ENCODE data around the gene NDUFS2. TPM values are rescaled to one million over a fixed set of nuclear protein-coding genes. Genes with fewer than 3 reads are reported as not detected.
"Not testable (repeated sequence)": the region's sequence is repeated elsewhere in the genome, so short reads cannot be mapped to it uniquely, and the experiment has no call there.

Gene NDUFS2
- total RNA-seq, 1 donor from 2014 or later, result 113 TPM

DNA sequence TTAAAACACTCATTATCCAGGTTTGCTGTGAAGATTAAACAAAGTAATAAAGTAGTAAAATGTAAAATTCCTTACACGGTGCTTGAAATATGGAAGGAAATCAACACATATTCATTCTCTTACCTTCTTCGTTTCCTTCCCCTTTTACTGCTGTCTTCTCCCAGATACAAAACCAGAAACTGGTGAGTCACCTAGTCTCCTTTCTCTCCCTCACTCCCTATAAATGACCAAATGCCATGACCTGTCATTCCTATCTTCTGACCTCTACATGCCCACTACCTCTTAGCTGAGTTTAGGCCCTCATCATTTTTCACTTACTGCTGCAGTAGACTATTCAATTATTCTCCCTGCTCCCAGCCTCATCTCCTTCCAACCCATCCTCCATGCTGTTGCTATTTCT is 40.1 kb downstream of the NDUFS2 start:
- DNase-seq (ENCODE audit: extremely low read depth, low read depth, low spot score), result no peak

DNA sequence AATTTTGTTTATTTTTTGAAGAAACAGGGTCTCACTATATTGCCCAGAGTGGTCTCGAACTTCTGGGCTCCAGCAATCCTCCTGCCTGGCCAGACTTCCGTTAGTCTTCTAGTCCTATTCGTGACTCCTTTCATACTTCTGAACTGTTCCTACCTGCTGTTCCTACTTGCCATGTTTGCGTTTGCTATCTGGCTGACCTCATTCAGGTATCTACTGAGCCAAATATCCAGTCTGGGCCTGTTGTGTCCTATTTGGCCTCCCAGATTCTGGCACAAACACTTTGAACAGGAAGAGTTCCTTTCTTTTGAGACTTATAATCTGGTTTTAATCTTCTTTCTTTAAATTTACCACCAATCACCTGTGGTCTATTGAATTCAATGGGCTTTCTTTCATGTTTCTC is 42.7 kb downstream of the NDUFS2 start:
- no peak for DNase-seq (ENCODE audit: extremely low read depth, low read depth, low spot score)

DNA sequence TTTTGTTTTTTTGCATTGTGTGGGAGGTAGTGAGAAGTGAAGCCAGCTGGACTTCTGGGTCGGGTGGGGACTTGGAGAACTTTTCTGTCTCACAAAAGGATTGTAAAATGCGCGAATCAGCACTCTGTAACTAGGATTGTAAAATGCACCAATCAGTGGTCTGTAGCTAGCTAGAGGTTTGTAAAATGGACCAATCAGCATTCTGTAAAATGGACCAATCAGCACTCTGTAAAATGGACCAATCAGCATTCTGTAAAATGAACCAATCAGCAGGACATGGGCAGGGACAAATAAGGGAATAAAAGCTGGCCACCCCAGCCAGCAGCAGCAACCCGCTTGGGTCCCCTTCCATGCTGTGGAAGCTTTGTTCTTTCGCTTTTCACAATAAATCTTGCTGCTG is 47.9 kb downstream of the NDUFS2 start:
- not testable (repeated sequence) for DNase-seq (ENCODE audit: extremely low read depth, low read depth, low spot score)

DNA sequence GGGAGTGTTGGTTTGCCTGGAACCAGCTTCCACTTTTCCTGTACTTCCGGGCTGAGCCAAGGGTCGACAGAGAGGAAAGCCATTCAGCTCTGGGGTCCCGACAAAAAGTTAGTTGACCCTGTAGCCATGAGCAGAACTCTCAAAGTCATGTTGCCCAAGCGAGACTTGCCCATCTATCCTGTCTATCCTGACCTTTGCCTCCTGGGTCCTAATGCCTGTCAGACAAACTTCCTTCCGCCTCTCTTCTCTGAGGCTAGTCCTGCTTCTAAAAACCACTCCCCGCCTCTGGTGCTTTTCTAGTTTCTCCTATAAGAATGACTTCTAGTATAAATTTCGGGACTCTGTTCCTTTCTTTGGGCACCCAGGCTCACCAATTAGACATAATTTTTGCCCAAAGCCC is 48.7 kb downstream of the NDUFS2 start:
- no peak for DNase-seq (ENCODE audit: extremely low read depth, low read depth, low spot score)

DNA sequence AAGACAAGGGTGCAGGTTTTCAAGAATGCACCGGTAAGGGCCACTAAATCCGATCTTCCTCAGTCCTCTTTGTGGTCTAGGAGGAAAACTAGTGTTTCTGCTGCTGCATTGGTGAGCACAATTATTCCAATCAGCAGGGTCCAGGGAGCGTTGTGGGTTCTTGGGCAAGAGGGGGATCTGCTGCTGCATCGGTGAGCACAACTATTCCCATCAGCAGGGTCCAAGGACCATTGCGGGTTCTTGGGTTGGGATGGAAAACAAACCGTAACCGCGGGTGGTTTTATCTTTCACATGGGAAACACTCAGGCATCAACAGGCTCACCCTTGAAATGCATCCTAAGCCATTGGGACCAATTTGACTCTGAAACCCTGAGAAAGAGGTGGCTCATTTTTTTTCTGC is 49.4 kb downstream of the NDUFS2 start:
- no peak for DNase-seq (ENCODE audit: extremely low read depth, low read depth, low spot score)

DNA sequence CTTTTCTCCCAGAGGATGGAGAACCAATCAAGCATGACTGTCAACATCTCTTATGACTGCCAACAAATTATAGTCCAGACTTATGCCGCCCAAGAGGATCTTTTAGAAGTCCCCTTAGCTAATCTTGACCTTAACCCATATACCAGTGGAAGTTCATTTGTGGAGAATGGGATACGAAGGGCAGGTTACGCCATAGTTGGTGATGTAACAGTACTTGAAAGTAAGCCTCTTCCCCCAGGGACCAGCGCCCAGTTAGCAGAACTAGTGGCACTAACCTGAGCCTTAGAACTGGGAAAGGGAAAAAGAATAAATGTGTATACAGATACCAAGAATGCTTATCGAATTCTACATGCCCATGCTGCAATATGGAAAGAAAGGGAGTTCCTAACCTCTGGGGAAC is 53.1 kb downstream of the NDUFS2 start:
- DNase-seq (ENCODE audit: extremely low read depth, low read depth, low spot score), result not testable (repeated sequence)

DNA sequence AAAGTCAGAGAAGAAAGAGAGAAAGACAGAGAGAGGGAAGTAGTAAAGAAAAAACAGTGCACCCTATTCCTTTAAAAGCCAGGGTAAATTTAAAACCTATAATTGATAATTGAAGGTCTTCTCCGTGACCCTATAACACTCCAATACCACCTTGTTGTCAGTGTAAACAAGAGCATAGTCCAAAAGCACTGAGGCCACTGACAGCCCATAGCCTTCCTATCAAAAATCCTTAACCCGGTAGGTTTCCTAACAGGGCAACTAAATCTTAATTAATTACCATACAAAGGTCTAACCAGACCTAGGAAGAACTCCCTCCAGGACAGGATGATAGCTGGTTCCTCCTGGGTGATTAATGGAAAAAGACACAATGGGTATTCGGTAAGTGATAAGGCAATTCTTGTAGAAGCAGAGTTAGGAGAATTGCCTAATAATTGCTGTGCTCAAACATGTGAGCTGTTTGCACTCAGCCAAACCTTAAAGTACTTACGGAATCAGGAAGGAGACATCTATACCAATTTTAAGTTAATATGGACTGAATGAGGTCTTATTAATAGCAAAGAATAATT is 53.9 kb downstream of the NDUFS2 start:
- DNase-seq (ENCODE audit: extremely low read depth, low read depth, low spot score), result not testable (repeated sequence)

DNA sequence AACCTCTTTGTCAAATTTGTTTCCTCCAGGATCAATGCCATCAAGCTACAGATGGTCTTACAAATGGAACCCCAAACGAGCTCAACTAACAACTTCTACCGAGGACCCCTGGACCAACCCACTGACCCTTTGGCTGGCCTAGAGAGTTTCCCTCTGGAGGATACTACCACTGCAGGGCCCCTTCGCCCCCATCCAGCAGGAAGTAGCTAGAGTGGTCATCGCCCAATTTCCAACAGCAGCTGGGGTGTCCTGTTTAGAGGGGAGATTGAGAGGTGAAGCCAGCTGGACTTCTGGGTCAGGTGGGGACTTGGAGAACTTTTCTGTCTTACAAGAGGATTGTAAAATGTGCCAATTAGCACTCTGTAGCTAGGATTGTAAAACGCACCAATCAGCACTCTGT is 54.9 kb downstream of the NDUFS2 start:
- not testable (repeated sequence) for DNase-seq (ENCODE audit: extremely low read depth, low read depth, low spot score)

DNA sequence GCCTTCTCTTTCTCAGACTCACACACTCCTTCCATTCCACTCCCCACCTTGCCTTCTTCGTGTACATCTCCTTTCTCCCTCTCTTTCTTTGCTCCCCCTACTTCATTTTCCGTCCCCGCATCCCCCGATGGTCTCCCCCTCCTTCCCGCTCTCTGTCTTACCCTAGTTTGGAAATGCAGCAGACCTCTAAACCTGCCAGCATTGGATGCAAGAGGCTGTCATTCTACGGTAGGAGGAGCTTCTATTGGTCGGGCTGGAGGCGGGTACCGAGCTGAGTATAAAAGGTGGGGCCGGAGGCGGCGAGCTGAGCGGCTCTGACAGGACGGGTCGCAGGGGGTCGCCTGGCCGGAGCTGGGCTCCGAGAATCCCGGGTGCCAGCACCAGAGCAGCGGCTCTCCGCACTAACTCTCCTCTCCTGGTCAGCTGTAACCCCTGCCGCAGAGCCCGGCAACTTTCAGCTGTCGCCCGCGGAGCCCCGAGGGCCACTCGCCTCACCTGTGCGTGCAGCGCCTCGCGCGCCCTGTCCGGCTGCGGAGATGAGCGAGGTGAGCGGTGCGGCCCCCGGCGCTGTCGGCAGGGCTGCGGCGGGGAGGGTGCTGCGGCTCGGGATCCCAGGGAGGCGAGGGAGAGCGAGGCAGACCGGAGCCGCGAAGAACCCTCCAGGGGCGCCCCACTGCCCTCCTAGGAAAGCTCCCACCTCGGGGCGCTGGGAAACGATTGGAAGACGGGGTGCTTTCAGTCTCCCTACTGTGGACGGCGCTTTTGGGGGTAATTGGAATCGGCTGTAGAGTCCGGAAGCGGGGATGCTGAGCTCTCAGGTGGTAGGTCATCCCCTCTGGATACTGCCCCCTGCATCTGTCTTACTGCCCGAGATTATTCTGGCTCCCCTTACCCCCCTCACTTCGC is 56.5 kb downstream of the NDUFS2 start, which contains the start of gene PCP4L1:
PCP4L1 (plus strand) TSS at position 307 of the 906 bp plus-strand sequence; CDS start at position 537, 230 bp downstream.
- DNase-seq (ENCODE audit: extremely low read depth, low read depth, low spot score), result peak; percentile 5

DNA sequence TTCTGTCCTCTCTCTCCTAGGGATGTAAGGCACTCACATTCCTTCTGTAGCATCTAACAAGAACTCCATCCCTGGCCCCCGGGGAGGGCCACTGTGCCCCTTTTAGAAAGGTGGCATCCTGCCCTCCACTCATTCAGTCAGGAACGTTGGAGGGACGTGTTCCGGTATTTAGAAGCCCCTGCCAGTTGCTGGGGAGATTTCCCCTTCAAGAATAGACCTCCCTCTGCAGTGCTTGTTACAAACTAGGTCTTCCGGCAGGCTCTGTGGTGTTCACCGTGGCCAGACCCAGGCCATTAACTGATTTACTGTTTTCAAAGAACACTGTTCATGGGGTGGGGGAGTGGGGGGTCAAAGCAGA is 57.2 kb downstream of the NDUFS2 start:
- no peak for DNase-seq (ENCODE audit: extremely low read depth, low read depth, low spot score)

DNA sequence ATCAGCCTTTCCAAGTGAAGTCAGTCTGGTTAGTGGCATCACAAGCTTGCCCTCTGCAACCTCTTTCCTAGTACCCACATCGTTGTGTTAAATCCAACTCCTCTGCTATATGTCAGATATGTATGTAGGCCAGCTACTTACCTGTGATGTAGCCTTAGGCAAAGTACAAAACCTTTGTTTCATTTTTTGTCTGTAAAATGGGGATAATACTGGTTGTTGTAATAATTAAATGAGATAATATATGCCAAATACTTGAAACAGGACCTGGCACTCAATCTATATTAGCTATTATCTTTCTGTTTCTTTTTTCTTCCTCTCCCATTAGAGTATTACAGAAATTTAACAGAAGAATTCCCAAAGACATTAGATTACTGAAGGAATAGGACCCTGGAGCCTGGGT is 57.6 kb downstream of the NDUFS2 start:
- DNase-seq (ENCODE audit: extremely low read depth, low read depth, low spot score), result no peak

DNA sequence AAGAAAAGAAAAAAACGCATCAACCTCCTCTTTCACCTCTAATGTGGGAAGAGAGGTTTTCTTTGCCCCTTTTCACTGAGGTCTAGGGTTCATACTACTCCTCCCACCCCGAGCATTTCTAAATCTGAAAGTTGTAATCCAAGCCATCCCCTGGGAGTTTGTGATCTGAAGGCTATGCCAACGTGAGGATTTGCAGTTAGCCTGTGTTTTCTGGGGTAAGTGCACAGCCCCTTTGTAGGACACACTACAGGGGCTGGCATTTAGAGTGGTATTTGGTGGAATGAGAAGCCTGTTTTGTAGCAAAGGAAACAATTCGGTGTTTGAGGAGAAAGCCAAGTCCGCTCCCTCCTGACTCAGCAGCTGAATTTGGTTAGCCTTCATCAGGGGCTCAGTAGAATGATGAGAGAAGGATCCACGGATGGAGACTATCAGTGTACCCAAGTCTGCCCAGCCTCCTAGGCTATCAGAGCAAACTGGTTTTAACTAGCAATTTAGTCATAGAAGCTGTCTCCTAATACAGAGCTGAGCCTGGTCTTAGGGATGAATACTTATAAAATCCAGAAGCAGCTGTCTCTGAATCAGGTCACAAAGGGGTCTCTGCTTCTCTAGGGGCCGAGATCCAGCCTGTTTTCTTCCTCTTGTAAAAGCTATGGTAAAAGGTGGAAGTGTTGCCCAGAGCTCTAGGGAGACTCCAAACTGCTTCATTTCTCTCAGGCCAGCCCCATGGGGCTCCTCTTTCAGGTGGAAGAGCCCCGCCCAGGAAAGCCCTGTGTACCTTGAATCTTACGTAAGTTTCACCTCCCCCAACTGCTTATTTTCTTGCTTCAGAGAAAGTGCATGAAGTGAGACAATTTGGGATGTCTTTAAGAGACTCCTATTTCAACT is 58.5 kb downstream of the NDUFS2 start:
- DNase-seq (ENCODE audit: extremely low read depth, low read depth, low spot score), result no peak

DNA sequence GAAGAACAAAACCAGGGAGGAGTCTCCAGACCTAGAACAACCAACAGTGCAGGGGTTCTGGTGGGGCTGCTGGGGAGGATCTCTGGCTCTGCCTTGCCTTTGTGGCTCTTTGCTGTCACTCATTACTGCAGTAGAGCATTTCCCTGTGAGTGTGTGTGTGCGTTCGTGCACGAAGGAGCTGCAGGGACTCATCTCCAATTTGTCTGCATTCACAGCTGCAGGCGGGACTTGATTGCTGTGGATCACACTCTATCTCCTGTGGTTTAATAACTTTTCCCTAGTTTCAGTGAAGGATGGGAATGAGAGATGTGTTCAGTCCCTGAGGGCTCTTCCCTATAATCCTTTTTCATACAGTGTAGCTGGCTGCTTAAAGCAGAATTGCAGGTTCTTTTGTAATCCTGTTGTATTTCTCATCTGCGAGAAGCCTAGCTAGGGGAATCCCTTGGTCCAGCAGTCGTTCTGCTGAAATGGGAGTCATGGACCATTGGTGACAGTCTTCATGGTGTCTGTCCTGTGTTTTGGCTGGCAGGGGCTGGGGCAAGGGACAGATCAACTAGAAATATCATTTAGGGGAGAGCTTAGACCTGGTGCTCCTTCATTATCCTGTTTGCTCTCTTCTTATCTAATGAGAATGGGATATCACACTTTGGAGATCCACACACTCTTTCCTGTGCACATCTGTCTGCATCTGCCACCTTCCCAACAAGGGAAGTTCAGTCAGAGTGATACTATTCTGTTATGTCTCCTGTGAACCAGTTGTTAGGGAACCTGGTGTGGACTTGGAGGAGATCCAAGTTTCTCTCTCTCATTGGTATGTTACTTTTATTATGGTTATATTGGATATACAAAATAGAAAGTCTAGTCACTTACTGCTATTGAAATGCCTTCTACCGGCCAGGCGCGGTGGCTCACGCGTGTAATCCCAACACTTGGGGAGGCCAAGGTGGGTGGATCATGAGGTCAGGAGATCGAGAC is 59.4 kb downstream of the NDUFS2 start:
- no peak for DNase-seq (ENCODE audit: extremely low read depth, low read depth, low spot score)

Other genes with a start within 250 kb of the NDUFS2 start
- gene ITLN2, start 247.6 kb upstream of the NDUFS2 start, total RNA-seq, result not detected in 2 replicates
- 133 and 134 TPM in 2 replicates for gene F11R, start 181.2 kb upstream of the NDUFS2 start, total RNA-seq
- 0.82 and 7.1 TPM in 2 replicates for gene TSTD1, start 163.4 kb upstream of the NDUFS2 start, total RNA-seq
- gene USF1, start 156.4 kb upstream of the NDUFS2 start, total RNA-seq, result 56.8 and 68.4 TPM in 2 replicates
- not detected in 2 replicates for gene ARHGAP30, start 132.5 kb upstream of the NDUFS2 start, total RNA-seq
- 0.76 TPM in 1 of 2 replicates, not detected in the other for gene NECTIN4, start 112.8 kb upstream of the NDUFS2 start, total RNA-seq
- 5.3 and 7.2 TPM in 2 replicates for gene KLHDC9, start 104.0 kb upstream of the NDUFS2 start, total RNA-seq
- 63.0 and 78.2 TPM in 2 replicates for gene PFDN2, start 84.3 kb upstream of the NDUFS2 start, total RNA-seq
- gene NIT1, start 84.3 kb upstream of the NDUFS2 start, total RNA-seq, result 16.4 and 22.6 TPM in 2 replicates
- gene DEDD, start 69.7 kb upstream of the NDUFS2 start, total RNA-seq, result 35.5 and 43.8 TPM in 2 replicates
- gene UFC1, start 48.4 kb upstream of the NDUFS2 start, total RNA-seq, result 58.5 and 107 TPM in 2 replicates
- 9.8 and 13.1 TPM in 2 replicates for gene USP21, start 42.9 kb upstream of the NDUFS2 start, total RNA-seq
- gene PPOX, start 35.9 kb upstream of the NDUFS2 start, total RNA-seq, result 17.2 and 23.5 TPM in 2 replicates
- gene B4GALT3, start 24.9 kb upstream of the NDUFS2 start, total RNA-seq, result 38.4 and 43.5 TPM in 2 replicates
- 16.6 and 23.8 TPM in 2 replicates for gene ADAMTS4, start 3.3 kb upstream of the NDUFS2 start, total RNA-seq
- 1.7 TPM in 1 of 2 replicates, not detected in the other for gene FCER1G, start 12.9 kb downstream of the NDUFS2 start, total RNA-seq
- gene APOA2, start 21.3 kb downstream of the NDUFS2 start, total RNA-seq, result not detected in 2 replicates
- gene TOMM40L, start 23.7 kb downstream of the NDUFS2 start, total RNA-seq, result 9.7 and 15.0 TPM in 2 replicates
- not detected in 2 replicates for gene NR1I3, start 35.8 kb downstream of the NDUFS2 start, total RNA-seq
- gene PCP4L1, start 56.4 kb downstream of the NDUFS2 start, total RNA-seq, result not detected in 2 replicates
- gene MPZ, start 107.6 kb downstream of the NDUFS2 start, total RNA-seq, result 3.4 and 4.7 TPM in 2 replicates
- gene SDHC, start 112.0 kb downstream of the NDUFS2 start, total RNA-seq, result 69.4 and 92.9 TPM in 2 replicates
- gene CFAP126, start 165.5 kb downstream of the NDUFS2 start, total RNA-seq, result not detected in 2 replicates